Right ventricle myocardium inferior (tissue), 1 donor: Measurements from ENCODE around the gene ITFG1. TPM values are rescaled to one million over a fixed set of nuclear protein-coding genes. Genes with fewer than 3 reads are reported as not detected.

ENCODE experiments used
- total RNA-seq: library from RNA; stranded (reverse); fragmentation: NEBNext Ultra II Directional; extraction: Animal tissue kit (Norgen Biotek cat#: 25700); gene quantifications from one replicate; pipeline ENCODE4 v1.2.1, GENCODE V29; 2021
- donor health status: DM: no; HTN: yes; CAD: no; lungs with severe emphysema.

The ITFG1 gene
- total RNA-seq, 1 donor from 2014 or later, result 58.4 TPM

Other genes starting within 250 kb of the ITFG1 start
- gene PHKB, start 268 bp upstream of the ITFG1 start, total RNA-seq, result 72.8 TPM